Gastrocnemius medialis (tissue), 4 donors: ENCODE measurements around the gene FAM107B. TPM values are rescaled to one million over a fixed set of nuclear protein-coding genes. Genes with fewer than 3 reads are reported as not detected.

Experiments used
- ATAC-seq, 2 donors: fragments of 150-250 bp; one replicate each; pipeline ENCODE4 v1.9.1; 2016
- DNase-seq, 2 donors: peaks; one replicate each; pipeline ENCODE4 v3.0.0-alpha.2; 2019
- H3K27ac ChIP-seq, 4 donors: fragments of 200-600 bp; sonication (generic); 1 replicate in 1 of 4; 2 replicates in 3 of 4; pipeline ENCODE4 v1.5.1; 2016 to 2018; ENCODE audit warnings: mild to moderate bottlenecking in 2 of 4, moderate library complexity in 1 of 4
- H3K27me3 ChIP-seq, 3 donors: fragments of 200-600 bp; sonication (generic) in 2 of 3; 1 replicate in 1 of 3; 2 replicates in 2 of 3; pipeline versions ENCODE4 v1.5.1 to v1.6.0; 2016 to 2019; ENCODE audit warnings: mild to moderate bottlenecking in 1 of 3, moderate library complexity in 1 of 3
- H3K36me3 ChIP-seq, 2 donors: fragments of 200-600 bp; sonication (generic) in 1 of 2; one replicate each; pipeline ENCODE4 v1.5.1; 2017 to 2018
- H3K4me1 ChIP-seq, 2 donors: fragments of 200-600 bp; sonication (generic) in 1 of 2; one replicate each; pipeline ENCODE4 v1.5.1; 2016 to 2017; ENCODE audit warnings: mild to moderate bottlenecking in 2 of 2
- H3K4me3 ChIP-seq, 4 donors: fragments of 200-600 bp; sonication (generic) in 3 of 4; 1 replicate in 1 of 4; 2 replicates in 3 of 4; pipeline ENCODE4 v1.5.1; 2016 to 2019; ENCODE audit warnings: mild to moderate bottlenecking in 2 of 4
- H3K9me3 ChIP-seq, 3 donors: fragments of 200-600 bp; sonication (generic) in 2 of 3; 1 replicate in 1 of 3; 2 replicates in 2 of 3; pipeline ENCODE4 v1.5.1; 2016 to 2019
- CTCF ChIP-seq, 5 experiments: fragments of 450-650 bp in 3 of 5; fragments of 200-600 bp in 2 of 5; sonication (generic) in 2 of 5; IDR thresholded peaks in 4 of 5; conservative IDR thresholded peaks in 1 of 5; 1 replicate in 4 of 5; 2 replicates in 1 of 5; pipeline ENCODE4 v1.5.1; 2016 to 2019; ENCODE audit warnings: antibody characterized with exemption in 5 of 5, mild to moderate bottlenecking in 3 of 5, moderate library complexity in 3 of 5
- POLR2A ChIP-seq, 2 donors: fragments of 450-650 bp; IDR thresholded peaks; one replicate each; pipeline ENCODE4 v1.6.1; 2017; ENCODE audit warnings: antibody characterized with exemption in 2 of 2, mild to moderate bottlenecking in 2 of 2, moderate library complexity in 2 of 2
- in situ Hi-C, 4 donors: fragments of 200-750 bp; cut with MboI; loops; one replicate each; pipeline versions ENCODE4 v1.15.0 to v1.8.0; 2017; ENCODE audit warnings: low sequenced_read_pairs in 4 of 4
- intact Hi-C: fragments of 100-400 bp; cut with DNase I; formaldehyde crosslinking; loops from one replicate; pipeline ENCODE4 v1.15.1; 2023; ENCODE audit warnings: low total_unique reads
- total RNA-seq, 4 donors: library from RNA; depleted of rRNA; stranded (reverse); fragments of >200 nt; gene quantifications; one replicate each; pipeline versions ENCODE4 v1.1.0 to v1.2.3, GENCODE V29; 2016

Gene FAM107B
- total RNA-seq, 4 donors from 2014 or later, result 1.5 to 3.7 (median 2.6) TPM

- peaks cover 0 to 4% of the 10 kb centered on the region in 2 donors for H3K4me1 ChIP-seq
- H3K36me3 ChIP-seq, result no peaks in the 10 kb centered on the region
- DNase-seq (no peak), ATAC-seq (no peak)
- intact Hi-C loops (no loop called here), in situ Hi-C loops (no loop called here)
- no peaks in the 10 kb centered on the region for H3K27me3 ChIP-seq
- H3K4me3 ChIP-seq, result no peak overlapping the region
- TF ChIP-seq CTCF (IDR thresholded peaks at IDR 0.05 in 4 of 5, conservative IDR thresholded peaks at IDR 0.05 in 1 of 5) (no peak), POLR2A (IDR thresholded peaks at IDR 0.05) (no peak)
- H3K9me3 ChIP-seq, result no peaks in the 10 kb centered on the region
- no peak overlapping the region for H3K27ac ChIP-seq
Observed at GRCh38 chr10:14598809-14599764, 175.6 kb downstream of the FAM107B start.

GRCh38 chr10:14595526-14596182, 179.0 kb downstream of the FAM107B start:
- no peak for DNase-seq
- Histone ChIP-seq H3K27me3 (no peaks in the 10 kb centered on the region), H3K9me3 (no peaks in the 10 kb centered on the region), H3K36me3 (no peaks in the 10 kb centered on the region), H3K4me1 (no peaks in the 10 kb centered on the region), H3K27ac (no peak overlapping the region), H3K4me3 (no peak overlapping the region)
- in situ Hi-C loops (no loop called here), intact Hi-C loops (no loop called here)
- TF ChIP-seq POLR2A (IDR thresholded peaks at IDR 0.05) (no peak), CTCF (IDR thresholded peaks at IDR 0.05 in 4 of 5, conservative IDR thresholded peaks at IDR 0.05 in 1 of 5) (no peak)
- no peak for ATAC-seq

- H3K36me3 ChIP-seq, result no peaks in the 10 kb centered on the region
- no peak overlapping the region for H3K4me3 ChIP-seq
- ATAC-seq (no peak), DNase-seq (no peak)
- H3K4me1 ChIP-seq, result no peaks in the 10 kb centered on the region
- H3K27me3 ChIP-seq, result no peaks in the 10 kb centered on the region
- in situ Hi-C loops, result no loop called here
- no peak overlapping the region for H3K27ac ChIP-seq
- no peaks in the 10 kb centered on the region for H3K9me3 ChIP-seq
- intact Hi-C loops, result no loop called here
- TF ChIP-seq CTCF (IDR thresholded peaks at IDR 0.05 in 4 of 5, conservative IDR thresholded peaks at IDR 0.05 in 1 of 5) (no peak), POLR2A (IDR thresholded peaks at IDR 0.05) (no peak)
Observed at GRCh38 chr10:14594878-14595525, 179.7 kb downstream of the FAM107B start.

- in situ Hi-C loops (no loop called here), intact Hi-C loops (no loop called here)
- no peak for TF ChIP-seq CTCF (IDR thresholded peaks at IDR 0.05 in 4 of 5, conservative IDR thresholded peaks at IDR 0.05 in 1 of 5)
- no peak for TF ChIP-seq POLR2A (IDR thresholded peaks at IDR 0.05)
- no peaks in the 10 kb centered on the region for H3K36me3 ChIP-seq
- no peaks in the 10 kb centered on the region for H3K27me3 ChIP-seq
- ATAC-seq, result no peak
- DNase-seq, result no peak
- H3K4me3 ChIP-seq, result no peak overlapping the region
- no peak overlapping the region for H3K27ac ChIP-seq
- no peaks in the 10 kb centered on the region for H3K9me3 ChIP-seq
- H3K4me1 ChIP-seq, result no peaks in the 10 kb centered on the region
Observed at GRCh38 chr10:14593806-14594205, 180.9 kb downstream of the FAM107B start.
